ENCODE measurements around the gene GNA12. TPM values are rescaled to one million over a fixed set of nuclear protein-coding genes. Genes with fewer than 3 reads are reported as not detected.
A peak's percentile ranks its signal among the peaks of the same experiment; 100 is the strongest.

GNA12 gene
- total and polyA plus RNA-seq, 4 donors: 21.4 to 56.6 (median 42.3) TPM

- 4 to 6% methylated on average over 18 to 41 of the region's 41 CpGs for WGBS, 2 donors
- peak within 1 kb of the TSS in 1 of 2 donors; percentile 22 for H3K4me3 ChIP-seq (ENCODE audit: low read length in 2 of 2)
- H3K36me3 ChIP-seq (ENCODE audit: control insufficient read depth in 1 of 2, insufficient read depth in 2 of 2, low read length in 1 of 2): no peaks in the 10 kb centered on the region
- no peaks in the 10 kb centered on the region for H3K9me3 ChIP-seq (ENCODE audit: control insufficient read depth, low read length)
- DNase-seq (no peak), ATAC-seq (ENCODE audit: low FRiP score) (peak; percentile 13)
- H3K27ac ChIP-seq (ENCODE audit: low read depth in 1 of 2, low read length in 2 of 2): no peak within 1 kb of the TSS
- no peaks in the 10 kb centered on the region for H3K4me1 ChIP-seq (ENCODE audit: control insufficient read depth in 1 of 2, insufficient read depth in 2 of 2, low read length in 2 of 2)
- intact Hi-C loops (cut with DNase I): no loop called here
- no peaks in the 10 kb centered on the region for H3K27me3 ChIP-seq (ENCODE audit: control insufficient read depth in 1 of 2, insufficient read depth in 2 of 2, low read length in 1 of 2)
These were observed 156.2 kb downstream of the GNA12 start, which contains the start of gene AMZ1 for GRCh38 chr7:2687881-2688318. Gene AMZ1, plus strand, starts transcription at chr7:2688202. Its CDS starts 12,250 bp downstream, at chr7:2700452.

- no peak overlapping the region for H3K4me3 ChIP-seq (ENCODE audit: low read length in 2 of 2)
- no peaks in the 10 kb centered on the region for H3K27me3 ChIP-seq (ENCODE audit: control insufficient read depth in 1 of 2, insufficient read depth in 2 of 2, low read length in 1 of 2)
- no peaks in the 10 kb centered on the region for H3K36me3 ChIP-seq (ENCODE audit: control insufficient read depth in 1 of 2, insufficient read depth in 2 of 2, low read length in 1 of 2)
- no peak overlapping the region for H3K27ac ChIP-seq (ENCODE audit: low read depth in 1 of 2, low read length in 2 of 2)
- no peaks in the 10 kb centered on the region for H3K4me1 ChIP-seq (ENCODE audit: control insufficient read depth in 1 of 2, insufficient read depth in 2 of 2, low read length in 2 of 2)
- 41 to 44% methylated on average over 17 of the region's 17 CpGs for WGBS, 2 donors
- ATAC-seq (ENCODE audit: low FRiP score) (no peak), DNase-seq (no peak)
- no peaks in the 10 kb centered on the region for H3K9me3 ChIP-seq (ENCODE audit: control insufficient read depth, low read length)
- intact Hi-C loops (cut with DNase I): no loop called here
These were observed 156.7 kb downstream of the GNA12 start for GRCh38 chr7:2687338-2687869.

- intact Hi-C loops (cut with DNase I): no loop called here
- H3K9me3 ChIP-seq (ENCODE audit: control insufficient read depth, low read length): no peaks in the 10 kb centered on the region
- ATAC-seq (ENCODE audit: low FRiP score): no peak
- no peak for DNase-seq
- no peak overlapping the region for H3K4me3 ChIP-seq (ENCODE audit: low read length in 2 of 2)
- H3K27me3 ChIP-seq (ENCODE audit: control insufficient read depth in 1 of 2, insufficient read depth in 2 of 2, low read length in 1 of 2): no peaks in the 10 kb centered on the region
- H3K27ac ChIP-seq (ENCODE audit: low read depth in 1 of 2, low read length in 2 of 2): no peak overlapping the region
- no peaks in the 10 kb centered on the region for H3K4me1 ChIP-seq (ENCODE audit: control insufficient read depth in 1 of 2, insufficient read depth in 2 of 2, low read length in 2 of 2)
- 95 to 97% methylated on average over 14 of the region's 14 CpGs for WGBS, 2 donors
- no peaks in the 10 kb centered on the region for H3K36me3 ChIP-seq (ENCODE audit: control insufficient read depth in 1 of 2, insufficient read depth in 2 of 2, low read length in 1 of 2)
These were observed 158.0 kb downstream of the GNA12 start for GRCh38 chr7:2686101-2686500.

- Histone ChIP-seq H3K27ac (ENCODE audit: low read depth in 1 of 2, low read length in 2 of 2) (no peak overlapping the region), H3K27me3 (ENCODE audit: control insufficient read depth in 1 of 2, insufficient read depth in 2 of 2, low read length in 1 of 2) (no peaks in the 10 kb centered on the region), H3K9me3 (ENCODE audit: control insufficient read depth, low read length) (no peaks in the 10 kb centered on the region), H3K36me3 (ENCODE audit: control insufficient read depth in 1 of 2, insufficient read depth in 2 of 2, low read length in 1 of 2) (no peaks in the 10 kb centered on the region), H3K4me3 (ENCODE audit: low read length in 2 of 2) (no peak overlapping the region), H3K4me1 (ENCODE audit: control insufficient read depth in 1 of 2, insufficient read depth in 2 of 2, low read length in 2 of 2) (no peaks in the 10 kb centered on the region)
- 94 to 95% methylated on average over 10 to 11 of the region's 11 CpGs for WGBS, 2 donors
- DNase-seq: no peak
- ATAC-seq (ENCODE audit: low FRiP score): no peak
- intact Hi-C loops (cut with DNase I): loop anchor here (5.0 kb wide), 2 partner anchors 112 to 232 kb away; no protein-coding TSS in a partner anchor
These were observed 159.6 kb downstream of the GNA12 start for GRCh38 chr7:2684501-2684900.

- H3K9me3 ChIP-seq (ENCODE audit: control insufficient read depth, low read length): no peaks in the 10 kb centered on the region
- no peaks in the 10 kb centered on the region for H3K27me3 ChIP-seq (ENCODE audit: control insufficient read depth in 1 of 2, insufficient read depth in 2 of 2, low read length in 1 of 2)
- H3K36me3 ChIP-seq (ENCODE audit: control insufficient read depth in 1 of 2, insufficient read depth in 2 of 2, low read length in 1 of 2): no peaks in the 10 kb centered on the region
- 89 to 90% methylated on average over 26 to 27 of the region's 27 CpGs for WGBS, 2 donors
- no peak overlapping the region for H3K4me3 ChIP-seq (ENCODE audit: low read length in 2 of 2)
- H3K4me1 ChIP-seq (ENCODE audit: control insufficient read depth in 1 of 2, insufficient read depth in 2 of 2, low read length in 2 of 2): no peaks in the 10 kb centered on the region
- intact Hi-C loops (cut with DNase I): loop anchor here (1.0 to 5.0 kb wide), 3 partner anchors 110 to 230 kb away; no protein-coding TSS in a partner anchor
- H3K27ac ChIP-seq (ENCODE audit: low read depth in 1 of 2, low read length in 2 of 2): no peak overlapping the region
- no peak for ATAC-seq (ENCODE audit: low FRiP score)
- DNase-seq: no peak
These were observed 161.9 kb downstream of the GNA12 start for GRCh38 chr7:2681929-2682799.

GRCh38 chr7:2680792-2681490 lies 163.2 kb downstream of the GNA12 start:
- intact Hi-C loops (cut with DNase I): loop anchor here (1.0 to 5.0 kb wide), 3 partner anchors 109 to 229 kb away; no protein-coding TSS in a partner anchor
- 36 to 37% methylated on average over 27 of the region's 27 CpGs for WGBS, 2 donors
- peak; percentile 88 to 95 for DNase-seq
- Histone ChIP-seq H3K4me1 (ENCODE audit: control insufficient read depth in 1 of 2, insufficient read depth in 2 of 2, low read length in 2 of 2) (no peaks in the 10 kb centered on the region), H3K9me3 (ENCODE audit: control insufficient read depth, low read length) (no peaks in the 10 kb centered on the region), H3K27me3 (ENCODE audit: control insufficient read depth in 1 of 2, insufficient read depth in 2 of 2, low read length in 1 of 2) (no peaks in the 10 kb centered on the region), H3K27ac (ENCODE audit: low read depth in 1 of 2, low read length in 2 of 2) (no peak overlapping the region), H3K36me3 (ENCODE audit: control insufficient read depth in 1 of 2, insufficient read depth in 2 of 2, low read length in 1 of 2) (no peaks in the 10 kb centered on the region), H3K4me3 (ENCODE audit: low read length in 2 of 2) (no peak overlapping the region)
- peak; percentile 74 for ATAC-seq (ENCODE audit: low FRiP score)

- H3K27ac ChIP-seq (ENCODE audit: low read depth in 1 of 2, low read length in 2 of 2): no peak overlapping the region
- H3K27me3 ChIP-seq (ENCODE audit: control insufficient read depth in 1 of 2, insufficient read depth in 2 of 2, low read length in 1 of 2): no peaks in the 10 kb centered on the region
These were observed 163.9 kb downstream of the GNA12 start for GRCh38 chr7:2680256-2680655.

More at GRCh38 chr7:2680256-2680655, 163.9 kb downstream of the GNA12 start:
- no peak for ATAC-seq (ENCODE audit: low FRiP score)
- Histone ChIP-seq H3K4me1 (ENCODE audit: control insufficient read depth in 1 of 2, insufficient read depth in 2 of 2, low read length in 2 of 2) (no peaks in the 10 kb centered on the region), H3K9me3 (ENCODE audit: control insufficient read depth, low read length) (peaks cover under 1% of the 10 kb centered on the region), H3K36me3 (ENCODE audit: control insufficient read depth in 1 of 2, insufficient read depth in 2 of 2, low read length in 1 of 2) (no peaks in the 10 kb centered on the region), H3K4me3 (ENCODE audit: low read length in 2 of 2) (no peak overlapping the region)
- 85 to 89% methylated on average over 13 of the region's 13 CpGs for WGBS, 2 donors
- DNase-seq: no peak
- intact Hi-C loops (cut with DNase I): loop anchor here (5.0 kb wide), 2 partner anchors 108 to 228 kb away; no protein-coding TSS in a partner anchor
